RCC 7860 (cell line): ENCODE data around the gene ALDH6A1.
A peak's percentile ranks its signal among the peaks of the same experiment; 100 is the strongest.

Source experiments
- DNase-seq: peaks from one replicate; pipeline ENCODE4 v3.0.0-alpha.2; 2015; ENCODE audit warnings: low spot score
- FAIRE-seq: peaks from 2 replicates; lab custom pipeline; 2012; peaks lifted over from hg19 to GRCh38; lab: Jason Lieb, UNC

Gene ALDH6A1

GRCh38 chr14:74049876-74050495 lies 34.3 kb downstream of the ALDH6A1 start:
- FAIRE-seq, result no peak

GRCh38 chr14:74048281-74048680 lies 36.0 kb downstream of the ALDH6A1 start:
- FAIRE-seq, result no peak
- peak; percentile 17 for DNase-seq

More at GRCh38 chr14:74049876-74050495, 34.3 kb downstream of the ALDH6A1 start:
- no peak for DNase-seq

- DNase-seq, result no peak
- FAIRE-seq, result no peak
Observed at GRCh38 chr14:74045522-74045921, 38.7 kb downstream of the ALDH6A1 start.

GRCh38 chr14:74042296-74042695 lies 42.0 kb downstream of the ALDH6A1 start:
- no peak for FAIRE-seq
- DNase-seq, result no peak

- FAIRE-seq (peak; percentile 37), DNase-seq (peak; percentile 51)
Observed at GRCh38 chr14:74038020-74038859, 46.0 kb downstream of the ALDH6A1 start.

GRCh38 chr14:74035556-74035955 lies 48.7 kb downstream of the ALDH6A1 start:
- FAIRE-seq (no peak), DNase-seq (no peak)

GRCh38 chr14:74034572-74034971 lies 49.7 kb downstream of the ALDH6A1 start:
- no peak for FAIRE-seq
- DNase-seq, result no peak

GRCh38 chr14:74029136-74029535 lies 55.1 kb downstream of the ALDH6A1 start:
- no peak for DNase-seq

GRCh38 chr14:74022346-74022745 lies 61.9 kb downstream of the ALDH6A1 start:
- FAIRE-seq (no peak), DNase-seq (no peak)

More at GRCh38 chr14:74029136-74029535, 55.1 kb downstream of the ALDH6A1 start:
- FAIRE-seq, result no peak

- DNase-seq (no peak), FAIRE-seq (no peak)
Observed at GRCh38 chr14:74019408-74020137, 64.7 kb downstream of the ALDH6A1 start.

GRCh38 chr14:74018586-74019407 lies 65.5 kb downstream of the ALDH6A1 start, which contains the start of the genes BBOF1 and ENTPD5:
Gene BBOF1 (plus strand): TSS chr14:74019349. CDS start chr14:74019479, 130 bp downstream.
Gene ENTPD5 (minus strand): TSS chr14:74019288. CDS start chr14:73988102, 31,186 bp downstream.
- FAIRE-seq (no peak), DNase-seq (peak; percentile 56)

- DNase-seq, result peak; percentile 49
- FAIRE-seq, result no peak
Observed at GRCh38 chr14:74018174-74018585, 66.1 kb downstream of the ALDH6A1 start.

- FAIRE-seq, result no peak
Observed at GRCh38 chr14:74015963-74016362, 68.3 kb downstream of the ALDH6A1 start.

GRCh38 chr14:74015176-74015575 lies 69.1 kb downstream of the ALDH6A1 start:
- no peak for FAIRE-seq
- DNase-seq, result no peak

More at GRCh38 chr14:74015963-74016362, 68.3 kb downstream of the ALDH6A1 start:
- no peak for DNase-seq

GRCh38 chr14:74014299-74014698 lies 70.0 kb downstream of the ALDH6A1 start:
- FAIRE-seq (peak; percentile 57), DNase-seq (peak; percentile 16)

GRCh38 chr14:74008843-74009499 lies 75.3 kb downstream of the ALDH6A1 start:
- DNase-seq, result no peak
- FAIRE-seq, result no peak
